DMS153 (cell line): ENCODE results near the gene IZUMO3.
"Not testable (repeated sequence)": the region's sequence is repeated elsewhere in the genome, so short reads cannot be mapped to it uniquely, and the experiment has no call there.

Experiments
- DNase-seq: peaks from one replicate; lab custom pipeline; 2025; lab: John Stamatoyannopoulos, UW

Gene IZUMO3, protein sequence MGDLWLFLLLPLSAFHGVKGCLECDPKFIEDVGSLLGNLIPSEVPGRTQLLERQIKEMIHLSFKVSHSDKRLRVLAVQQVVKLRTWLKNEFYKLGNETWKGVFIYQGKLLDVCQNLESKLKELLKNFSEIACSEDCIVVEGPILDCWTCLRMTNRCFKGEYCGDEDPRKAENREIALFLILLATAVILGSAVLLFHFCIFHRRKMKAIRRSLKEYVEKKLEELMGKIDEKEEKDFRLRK

DNA sequence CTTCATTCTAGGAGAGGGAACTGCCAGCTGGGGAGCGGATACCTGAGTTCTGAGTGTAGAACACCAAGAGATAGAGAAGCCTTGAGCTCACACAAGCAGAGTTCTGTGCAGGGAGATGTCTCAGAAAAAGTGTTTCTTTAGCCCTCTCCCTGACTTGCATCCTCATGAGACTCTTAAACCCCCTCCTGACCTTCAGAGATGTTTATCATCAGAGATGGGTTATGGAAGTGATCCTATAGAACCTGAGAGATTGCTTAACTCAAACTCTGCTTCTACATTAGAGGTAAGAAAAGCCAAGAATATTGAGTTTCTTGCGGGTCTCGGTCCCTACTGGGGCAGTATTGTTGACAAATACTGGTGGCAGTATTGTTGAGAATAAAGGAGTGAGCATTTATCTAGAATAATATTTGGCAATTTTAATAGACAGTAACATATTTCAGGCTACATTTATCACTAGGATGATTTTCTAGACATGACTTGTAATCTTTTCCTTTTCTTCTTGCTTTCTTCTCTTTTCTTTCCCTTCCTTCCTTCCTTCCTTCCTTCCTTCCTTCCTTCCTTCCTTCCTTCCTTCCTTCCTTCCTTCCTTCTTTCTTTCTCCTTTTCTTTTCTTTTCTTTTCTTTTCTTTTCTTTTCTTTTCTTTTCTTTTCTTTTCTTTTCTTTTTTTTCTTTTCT lies at the start of gene IZUMO3:
Gene IZUMO3, minus strand, starts transcription at position 51 of the 676 bp plus-strand sequence. CDS start 248 bp downstream, outside the sequence.
- no peak for DNase-seq

DNA sequence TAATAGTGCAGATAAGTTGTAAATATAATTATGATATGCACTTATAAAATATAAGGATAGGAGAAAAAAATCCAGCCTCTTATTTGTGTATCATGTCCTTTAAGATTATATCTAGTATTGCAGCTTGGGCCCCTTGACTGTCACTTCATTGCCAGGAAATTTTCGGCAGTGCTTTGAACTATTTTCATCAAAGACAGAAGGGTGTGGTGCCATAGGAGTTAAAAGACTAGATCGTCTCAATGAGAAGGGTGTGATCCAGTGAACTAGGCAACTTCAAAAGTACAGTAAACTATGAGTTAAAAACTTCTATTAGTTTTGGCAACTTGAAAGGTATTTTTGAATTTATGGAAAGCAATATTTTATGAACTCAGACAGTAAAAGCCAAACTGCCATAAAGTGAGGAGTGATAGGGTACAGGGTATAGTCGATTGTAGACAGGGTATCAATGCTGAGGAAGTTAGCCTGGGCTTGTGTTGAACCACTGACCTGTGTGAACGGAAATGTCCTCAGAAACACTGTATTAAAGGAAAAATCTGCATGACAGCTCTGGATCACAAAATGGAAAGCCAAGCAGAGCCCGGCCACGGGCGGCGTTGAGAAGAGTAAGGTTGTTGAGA lies 48.6 kb upstream of the IZUMO3 start:
- no peak for DNase-seq

DNA sequence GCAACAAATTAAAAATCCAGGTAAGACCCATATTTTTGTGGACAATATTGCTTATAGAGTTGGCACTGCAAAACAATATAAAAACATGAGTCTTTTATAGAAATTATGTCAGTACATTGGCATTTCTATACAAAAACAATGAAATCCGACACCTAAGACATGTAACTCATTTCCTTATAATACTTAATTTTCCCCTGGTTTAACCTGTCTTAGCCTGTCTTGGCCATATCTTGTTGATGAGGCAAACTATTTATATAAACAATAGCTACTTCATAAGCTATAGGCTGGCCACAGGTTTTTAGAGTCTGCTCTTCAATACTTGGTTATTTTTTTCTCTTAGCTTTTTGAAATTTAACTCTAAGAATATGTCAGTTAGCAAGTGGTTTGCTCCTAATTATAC lies 44.7 kb upstream of the IZUMO3 start:
- no peak for DNase-seq

DNA sequence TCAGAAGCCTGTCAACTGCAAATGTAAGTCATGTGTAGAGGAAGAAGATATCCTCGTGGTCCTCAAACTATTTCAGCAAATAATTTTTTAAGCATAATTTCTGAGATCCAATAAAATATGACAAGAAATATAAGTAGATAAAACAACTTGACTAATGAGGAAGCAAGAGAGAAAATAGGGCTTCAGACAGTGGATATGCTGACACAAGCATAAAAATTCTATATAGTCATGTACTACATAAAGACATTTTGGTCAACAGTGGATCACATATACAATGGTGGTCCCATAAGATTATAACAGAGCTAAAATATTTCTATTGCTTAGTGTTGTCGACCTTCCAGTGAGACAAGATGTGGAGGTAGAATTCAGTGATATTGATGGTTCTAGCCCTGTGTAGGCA lies 42.2 kb upstream of the IZUMO3 start:
- DNase-seq, result no peak

DNA sequence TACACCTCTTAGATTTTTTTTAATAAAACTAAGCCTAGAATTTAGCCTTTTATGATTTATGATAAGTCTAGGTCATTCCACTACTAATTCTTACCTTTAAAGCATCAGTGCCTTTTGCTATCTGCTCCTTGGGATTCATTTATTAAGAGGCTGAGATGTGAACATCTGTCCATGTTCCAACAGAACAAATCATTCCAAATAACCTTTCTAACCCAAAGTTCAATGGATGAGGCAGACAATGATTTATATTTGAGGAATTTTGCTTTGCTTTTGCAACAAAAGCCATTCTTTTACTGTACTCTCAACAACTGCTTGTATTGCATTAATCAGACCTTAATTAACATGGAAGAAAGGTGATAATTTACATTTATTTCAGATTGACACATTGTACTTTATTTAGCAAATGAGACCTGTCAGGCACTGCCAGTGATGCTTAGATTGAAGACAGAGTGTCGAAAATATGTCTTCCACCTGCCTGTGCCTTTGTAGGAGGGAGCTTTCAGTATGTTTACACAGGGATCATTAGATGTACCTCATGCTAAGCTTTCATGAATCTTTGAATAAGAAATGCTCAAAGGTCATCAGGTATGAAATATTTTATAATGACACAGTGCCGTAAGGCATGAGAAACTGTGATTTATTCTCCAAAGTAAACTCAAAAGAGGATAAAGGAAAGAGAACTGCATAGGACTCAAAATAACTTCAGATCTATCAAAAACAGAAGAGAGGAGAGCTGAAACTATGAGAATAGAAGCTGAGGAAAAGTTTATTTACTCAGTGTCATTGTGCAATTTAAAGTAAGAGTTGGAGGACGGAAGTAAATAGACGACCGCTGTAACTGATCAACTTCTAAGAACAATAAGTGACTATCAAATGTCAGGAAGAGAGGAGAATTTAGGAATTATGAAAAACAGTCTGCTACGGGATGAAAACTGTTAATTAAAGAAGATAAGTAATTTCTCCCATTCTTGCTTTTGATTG lies 36.7 kb upstream of the IZUMO3 start:
- DNase-seq, result no peak

DNA sequence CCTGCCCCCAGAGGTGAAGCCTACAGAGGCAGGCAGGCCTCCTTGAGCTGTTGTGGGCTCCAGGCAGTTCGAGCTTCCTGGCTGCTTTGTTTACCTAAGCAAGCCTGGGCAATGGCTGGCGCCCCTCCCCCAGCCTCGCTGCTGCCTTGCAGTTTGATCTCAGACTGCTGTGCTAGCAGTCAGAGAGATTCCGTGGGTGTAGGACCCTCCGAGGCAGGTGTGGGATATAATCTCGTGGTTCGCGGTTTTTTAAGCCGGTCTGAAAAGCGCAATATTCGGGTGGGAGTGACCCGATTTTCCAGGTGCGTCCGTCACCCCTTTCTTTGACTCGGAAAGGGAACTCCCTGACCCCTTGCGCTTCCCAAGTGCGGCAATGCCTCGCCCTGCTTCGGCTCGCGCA lies 34.3 kb upstream of the IZUMO3 start:
- DNase-seq, result not testable (repeated sequence)

DNA sequence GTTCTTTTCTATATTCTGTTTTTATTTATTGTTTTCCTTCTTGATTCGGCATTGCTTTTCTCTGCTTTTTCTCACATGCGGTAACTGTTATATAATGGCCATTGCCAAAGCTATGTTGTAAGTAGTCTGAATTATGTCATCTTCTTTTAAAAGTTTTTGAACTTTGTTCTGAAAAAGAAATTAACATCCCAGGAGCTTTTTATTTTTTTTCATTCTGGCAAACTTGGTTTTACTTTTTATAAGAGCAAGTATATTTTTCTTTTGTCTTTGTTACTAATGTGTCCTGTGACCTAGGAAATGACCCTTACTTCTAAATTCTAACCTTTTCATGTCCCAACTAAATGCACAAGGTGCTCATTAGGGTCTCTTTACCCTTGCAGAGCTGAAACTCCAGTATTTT lies 26.7 kb upstream of the IZUMO3 start:
- no peak for DNase-seq

DNA sequence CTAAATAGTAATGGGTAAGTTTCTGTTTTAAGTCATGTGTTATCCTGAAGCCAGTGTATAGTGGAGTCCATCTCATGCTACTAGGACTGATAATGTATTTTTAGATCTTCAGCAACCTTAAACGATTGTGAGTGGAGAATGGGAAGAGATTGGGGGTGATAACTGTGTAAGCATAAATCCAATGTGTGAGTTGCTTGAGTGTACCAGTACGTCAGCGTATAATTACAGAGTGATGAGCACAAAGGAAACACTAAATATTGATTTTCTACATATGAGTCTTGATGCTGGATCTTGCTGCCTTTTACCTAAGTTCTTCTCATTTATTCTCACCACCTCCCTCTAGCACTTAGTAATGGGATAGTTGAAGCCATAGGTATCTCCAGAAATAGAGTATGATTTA lies 16.3 kb upstream of the IZUMO3 start:
- DNase-seq, result no peak

DNA sequence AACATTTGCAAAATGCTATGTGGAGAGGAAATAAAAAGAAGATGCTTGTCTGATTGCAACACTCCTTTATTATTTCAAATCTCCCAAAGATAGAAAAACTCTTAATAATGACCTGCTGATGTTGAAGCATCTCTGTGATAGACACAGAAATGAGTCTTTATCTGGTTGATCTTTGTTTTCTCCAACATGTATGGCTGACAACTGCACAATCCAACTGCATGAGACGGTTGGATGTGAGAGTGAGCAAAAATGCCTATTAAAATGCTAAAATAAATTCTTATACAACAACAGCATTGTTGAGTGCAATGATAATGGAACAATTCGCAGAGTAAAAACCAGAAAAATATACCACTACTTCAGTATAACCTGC lies 7.5 kb upstream of the IZUMO3 start:
- no peak for DNase-seq

DNA sequence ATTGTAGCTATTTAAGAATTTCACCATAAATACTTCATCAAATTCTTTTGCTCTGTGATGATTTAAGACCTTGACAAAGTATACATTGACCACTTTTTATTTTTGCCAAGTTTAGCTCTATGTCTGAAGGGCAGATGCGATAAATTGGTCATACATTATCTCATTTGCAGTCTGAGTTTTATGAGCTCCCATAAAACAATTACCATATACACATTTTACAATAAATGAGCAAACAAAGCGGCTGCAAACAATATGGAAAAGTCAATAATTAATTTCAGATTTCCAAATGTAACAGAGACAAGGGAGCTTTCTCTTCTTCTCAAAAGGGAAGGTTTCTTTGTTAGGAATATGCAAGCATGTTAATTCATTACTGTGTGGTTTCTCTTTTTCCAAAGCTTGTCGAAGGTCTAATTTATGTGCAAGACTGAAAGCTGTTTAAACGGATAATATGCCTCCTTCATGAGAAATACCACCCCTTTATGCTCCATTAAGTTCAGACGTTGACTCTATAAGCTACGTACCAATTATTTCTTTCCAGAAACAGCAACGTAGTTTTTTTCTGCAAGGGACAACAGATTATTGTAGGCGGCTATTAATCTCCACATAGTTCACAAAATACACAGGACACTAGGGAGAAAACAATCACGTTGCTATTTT lies 7.0 kb upstream of the IZUMO3 start:
- DNase-seq, result no peak

DNA sequence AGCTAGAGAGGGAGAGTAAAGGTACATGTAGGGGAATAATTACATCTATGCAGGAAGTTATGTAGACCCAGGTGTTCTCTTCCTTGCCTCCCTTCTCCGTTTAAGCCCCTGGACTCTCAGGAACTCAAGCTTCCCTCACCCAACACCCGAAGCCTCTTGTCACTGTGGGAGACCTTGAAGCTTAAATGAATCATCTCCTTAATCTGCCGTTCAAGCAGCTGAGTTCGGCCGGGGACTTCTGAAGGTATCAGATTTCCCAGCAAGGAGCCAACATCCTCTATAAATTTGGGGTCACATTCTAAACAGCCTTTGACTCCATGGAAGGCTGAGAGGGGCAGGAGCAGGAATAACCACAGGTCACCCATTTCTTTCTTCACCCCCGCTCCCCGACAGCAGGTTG lies 412 bp downstream of the IZUMO3 start:
- DNase-seq, result no peak

DNA sequence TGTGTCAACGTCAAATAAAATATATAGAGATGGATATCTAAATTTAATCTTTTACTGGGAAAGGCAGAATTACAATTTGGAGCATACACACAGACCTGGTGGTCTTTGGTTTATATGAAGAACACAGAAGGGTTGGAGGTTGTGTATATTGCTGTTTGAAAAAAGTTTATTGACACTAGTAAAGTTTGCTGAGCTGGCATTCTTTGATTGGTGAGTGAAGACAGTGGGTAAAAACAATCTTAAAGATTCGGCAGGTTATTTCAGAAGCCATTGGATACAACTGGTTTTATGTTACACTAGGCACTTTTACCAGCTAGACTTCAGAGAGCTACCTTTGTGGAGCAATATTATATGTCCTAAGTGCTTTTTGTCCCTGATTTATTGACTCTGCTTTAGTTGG lies 27.2 kb downstream of the IZUMO3 start:
- DNase-seq, result no peak

DNA sequence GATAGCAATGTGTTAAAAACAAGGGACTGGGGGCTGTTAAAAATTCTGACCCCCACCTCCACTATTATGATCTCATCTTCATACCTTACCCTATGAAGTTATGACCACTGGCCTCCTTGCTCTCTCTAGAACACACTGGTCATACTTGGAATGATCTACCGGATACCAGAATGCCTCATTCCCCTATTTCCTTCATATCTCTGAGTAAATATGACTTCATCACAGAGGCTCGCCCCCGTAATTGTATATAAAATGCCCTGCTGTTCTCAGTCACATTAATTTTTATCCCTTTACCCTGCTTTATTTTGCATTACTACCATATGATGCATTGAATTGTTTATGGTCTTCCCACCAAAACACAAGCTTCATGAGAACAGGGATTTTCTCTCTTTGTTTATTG lies 29.2 kb downstream of the IZUMO3 start:
- no peak for DNase-seq

DNA sequence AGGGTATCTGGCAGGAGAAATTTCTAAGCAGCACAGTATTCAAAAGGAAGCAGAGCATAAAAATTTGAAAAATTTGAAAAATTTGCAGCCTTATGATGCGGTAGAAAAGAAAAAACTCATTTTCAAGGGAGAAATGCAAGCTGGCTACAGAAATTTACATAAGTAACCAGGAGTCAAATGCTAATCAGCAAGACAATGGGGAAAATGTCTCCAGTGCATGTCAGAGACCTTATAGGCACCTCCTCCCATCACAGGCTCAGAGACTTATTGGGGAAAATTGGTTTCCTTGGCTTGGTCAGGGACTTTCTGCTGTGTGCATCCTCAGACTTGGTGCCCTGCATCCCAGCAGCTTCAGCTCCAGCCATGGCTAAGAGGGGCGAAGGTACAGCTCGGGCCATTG lies 35.8 kb downstream of the IZUMO3 start:
- DNase-seq, result no peak

DNA sequence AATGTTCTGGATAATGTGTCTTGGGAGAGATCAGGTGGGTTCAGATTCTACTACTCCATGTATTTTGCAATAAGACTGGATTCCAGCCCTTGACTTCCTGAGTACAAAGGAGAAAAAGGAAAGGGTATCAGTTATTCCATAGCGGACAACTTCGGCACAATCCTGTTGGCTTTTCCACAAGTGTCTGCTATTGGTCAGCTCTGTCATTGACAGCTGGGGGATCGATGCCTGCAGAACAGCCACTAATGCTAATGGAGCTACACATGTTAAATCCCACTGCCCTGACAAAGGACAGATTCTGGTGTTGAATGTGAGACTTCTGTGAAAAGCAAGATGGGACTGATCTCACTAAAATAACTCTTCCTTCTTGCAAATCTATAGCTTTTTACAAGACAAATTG lies 41.2 kb downstream of the IZUMO3 start:
- DNase-seq, result no peak

DNA sequence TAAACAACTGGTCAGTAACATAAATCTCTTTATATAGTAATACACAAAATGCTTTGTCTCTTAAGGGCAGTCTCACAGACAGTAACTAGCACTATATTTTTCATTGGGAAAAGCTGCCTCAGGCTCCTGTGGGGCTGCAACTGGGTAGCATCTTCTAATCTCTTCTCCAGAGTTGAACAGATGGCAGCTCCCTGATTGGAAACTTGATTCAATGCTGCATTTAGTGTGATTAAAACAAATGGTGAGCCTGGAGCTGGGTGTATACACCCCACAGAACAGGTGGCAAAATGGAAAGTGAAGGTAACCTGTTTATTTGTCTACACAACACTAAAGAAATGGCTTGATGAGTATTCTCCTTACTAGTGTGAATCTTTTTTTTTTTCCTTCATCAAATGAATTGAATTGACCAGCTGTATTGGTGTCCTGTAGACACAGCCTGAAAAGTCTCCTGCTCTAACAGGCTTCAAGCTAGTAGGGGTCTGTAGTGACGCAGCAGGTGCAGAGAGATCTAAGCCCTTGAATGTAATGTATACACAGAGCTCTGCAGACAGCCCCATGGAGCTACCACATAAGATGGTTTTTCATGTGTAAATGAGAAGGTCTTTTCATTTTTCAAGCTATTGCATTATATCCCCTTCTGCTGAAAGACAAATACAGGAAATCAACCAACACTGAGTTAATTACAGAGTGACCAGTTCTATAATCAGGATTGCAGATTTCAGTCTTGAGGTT lies 43.3 kb downstream of the IZUMO3 start:
- DNase-seq, result no peak

DNA sequence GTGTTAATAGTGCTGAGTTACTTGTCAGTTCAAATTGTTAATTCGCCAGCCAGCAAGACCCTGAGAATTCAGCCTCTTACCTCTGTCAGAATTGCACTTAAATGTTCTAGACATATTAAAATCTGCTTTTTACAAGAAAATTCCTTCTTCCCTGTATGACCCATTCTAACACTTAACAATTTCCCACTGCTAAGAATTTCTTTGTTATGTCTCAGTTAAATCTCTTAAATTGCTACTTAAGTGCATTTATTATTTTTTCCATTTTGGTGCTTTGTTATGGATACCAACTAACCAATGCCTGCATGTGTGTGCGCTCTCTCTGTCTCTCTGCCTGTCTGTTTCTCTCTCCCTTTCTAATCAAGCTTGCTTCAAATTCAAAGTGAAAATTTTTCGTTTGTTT lies 44.9 kb downstream of the IZUMO3 start:
- DNase-seq, result no peak

DNA sequence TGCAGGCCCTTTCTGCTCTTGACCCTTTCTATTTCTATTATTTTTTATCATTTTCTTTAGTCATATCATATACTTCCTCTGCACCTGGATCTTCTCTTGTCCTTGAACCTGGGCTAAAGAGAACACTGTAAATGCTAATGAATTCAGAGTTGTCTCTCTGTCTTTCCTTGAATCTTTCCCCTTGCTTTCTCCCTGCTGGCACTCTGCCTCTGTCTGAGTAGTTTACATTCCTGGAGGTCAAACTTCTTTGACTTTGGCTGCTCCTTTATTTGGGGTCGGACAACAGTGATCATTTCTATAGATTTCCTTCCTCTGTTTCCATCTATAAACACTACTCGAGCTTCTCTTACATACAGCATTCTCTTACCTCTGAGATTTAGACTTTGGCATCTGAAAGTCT lies 47.1 kb downstream of the IZUMO3 start:
- no peak for DNase-seq

DNA sequence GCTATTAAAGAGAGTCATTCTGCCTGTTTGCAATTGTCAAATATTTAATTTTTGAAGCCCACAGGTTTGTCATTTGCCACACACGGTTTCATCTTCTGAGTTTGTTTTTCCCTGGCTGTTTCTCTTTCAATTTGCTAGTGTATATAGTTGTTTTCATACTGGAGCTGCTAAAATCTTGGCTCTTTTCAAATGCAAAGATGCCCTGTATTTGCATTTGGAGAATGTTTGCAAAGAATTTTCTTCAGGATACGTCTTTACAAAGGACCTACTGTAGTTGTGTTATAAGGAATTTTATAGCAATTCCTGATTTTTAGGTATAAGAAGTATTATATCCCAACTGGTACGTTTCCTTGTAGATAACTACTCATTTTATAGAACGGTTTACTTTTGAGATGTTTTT lies 48.0 kb downstream of the IZUMO3 start:
- DNase-seq, result no peak
